CD14-positive monocyte (primary cell): ENCODE measurements around the gene MIB1. TPM values are rescaled to one million over a fixed set of nuclear protein-coding genes. Genes with fewer than 3 reads are reported as not detected.

Experiments used
- DNase-seq, 3 donors: peaks; one replicate each; pipeline ENCODE4 v3.0.0-alpha.2; 2011 to 2022
- H2AFZ ChIP-seq: 2 replicates; pipeline ENCODE4 v1.6.0; 2012; ENCODE audit warnings: mild to moderate bottlenecking, low read depth, low read length, inconsistent platforms; ENCODE audit not compliant: insufficient read depth, poor library complexity, severe bottlenecking
- H3K27ac ChIP-seq, 2 donors: 1 replicate in 1 of 2; 2 replicates in 1 of 2; pipeline ENCODE4 v1.5.1; 2012 to 2013; ENCODE audit warnings: low read length in 2 of 2, control low read depth in 1 of 2, inconsistent platforms in 1 of 2, low read depth in 1 of 2, mild to moderate bottlenecking in 1 of 2
- H3K27me3 ChIP-seq, 2 donors: one replicate each; pipeline versions ENCODE4 v1.6.0 to v1.6.1; 2011 to 2013; ENCODE audit warnings: low read length in 2 of 2; ENCODE audit not compliant: control insufficient read depth in 2 of 2, insufficient read depth in 2 of 2
- H3K36me3 ChIP-seq, 2 donors: replicated peaks in 1 of 2; 1 replicate in 1 of 2; 2 replicates in 1 of 2; pipeline versions ENCODE4 v1.5.1 to v1.6.1; 2012 to 2013; ENCODE audit warnings: low read length in 2 of 2, control low read depth in 1 of 2, inconsistent platforms in 1 of 2, mild to moderate bottlenecking in 1 of 2; ENCODE audit not compliant: insufficient read depth in 2 of 2, control insufficient read depth in 1 of 2
- H3K4me1 ChIP-seq, 2 donors: 1 replicate in 1 of 2; 2 replicates in 1 of 2; pipeline versions ENCODE4 v1.5.1 to v1.6.1; 2012 to 2013; ENCODE audit warnings: low read length in 2 of 2, control low read depth in 1 of 2, inconsistent platforms in 1 of 2, mild to moderate bottlenecking in 1 of 2, moderate library complexity in 1 of 2; ENCODE audit not compliant: insufficient read depth in 2 of 2, control insufficient read depth in 1 of 2
- H3K4me2 ChIP-seq: replicated peaks from 2 replicates; pipeline ENCODE3; 2012; ENCODE audit warnings: low read length, moderate library complexity, mild to moderate bottlenecking; ENCODE audit not compliant: poor library complexity, severe bottlenecking; ENCODE audit errors: extremely low read depth
- H3K4me3 ChIP-seq, 3 experiments: fragments of 200-600 bp in 1 of 3; sonication (generic) in 1 of 3; replicated peaks in 1 of 3; 1 replicate in 2 of 3; 2 replicates in 1 of 3; pipeline ENCODE4 v1.5.1; 2011 to 2013; ENCODE audit warnings: low read length in 3 of 3, mild to moderate bottlenecking in 3 of 3, control low read depth in 2 of 3, low read depth in 2 of 3, inconsistent platforms in 1 of 3, moderate library complexity in 1 of 3
- H3K79me2 ChIP-seq: 2 replicates; pipeline ENCODE4 v1.6.0; 2012; ENCODE audit warnings: mild to moderate bottlenecking, control low read depth, inconsistent platforms, low read length, moderate library complexity; ENCODE audit not compliant: insufficient read depth
- H3K9ac ChIP-seq: 2 replicates; pipeline ENCODE4 v1.6.0; 2017; ENCODE audit warnings: low read length, mild to moderate bottlenecking; ENCODE audit not compliant: insufficient read depth, poor library complexity, severe bottlenecking
- H3K9me3 ChIP-seq, 2 donors: replicated peaks in 1 of 2; 1 replicate in 1 of 2; 2 replicates in 1 of 2; pipeline versions ENCODE4 v1.5.1 to v1.6.1; 2012 to 2013; ENCODE audit warnings: low read length in 2 of 2, control low read depth in 1 of 2; ENCODE audit not compliant: control insufficient read depth in 1 of 2, insufficient read depth in 1 of 2
- H4K20me1 ChIP-seq: 2 replicates; pipeline ENCODE4 v1.6.0; 2012; ENCODE audit warnings: mild to moderate bottlenecking, low read length, control low read depth, moderate library complexity; ENCODE audit not compliant: insufficient read depth
- H3K27ac Mint-ChIP-seq, 7 donors: one replicate each; pipeline ENCODE4 v1.8.0; 2020; ENCODE audit warnings: mild to moderate bottlenecking in 7 of 7, mixed read lengths in 7 of 7, moderate library complexity in 6 of 7, inconsistent platforms in 2 of 7
- H3K27me3 Mint-ChIP-seq, 3 donors: one replicate each; pipeline ENCODE4 v1.8.0; 2021 to 2022; ENCODE audit warnings: low read depth in 3 of 3, mild to moderate bottlenecking in 3 of 3, mixed read lengths in 3 of 3, moderate library complexity in 3 of 3, inconsistent platforms in 1 of 3
- H3K36me3 Mint-ChIP-seq, 2 donors: one replicate each; pipeline ENCODE4 v1.8.0; 2020; ENCODE audit warnings: mixed read lengths in 2 of 2, inconsistent platforms in 1 of 2, mild to moderate bottlenecking in 1 of 2
- H3K4me1 Mint-ChIP-seq: one replicate; pipeline ENCODE4 v1.8.0; 2020; ENCODE audit warnings: mild to moderate bottlenecking, mixed read lengths
- H3K4me3 Mint-ChIP-seq, 2 donors: one replicate each; pipeline ENCODE4 v1.8.0; 2020; ENCODE audit warnings: mild to moderate bottlenecking in 2 of 2, mixed read lengths in 2 of 2, moderate library complexity in 1 of 2
- H3K9me3 Mint-ChIP-seq, 7 donors: one replicate each; pipeline ENCODE4 v1.8.0; 2020 to 2022; ENCODE audit warnings: mixed read lengths in 7 of 7, mild to moderate bottlenecking in 6 of 7, moderate library complexity in 6 of 7, inconsistent platforms in 2 of 7
- WGBS: methylation state at CpG from one replicate; pipeline ENCODE4 v1.1.5; 2013; ENCODE audit warnings: missing lambda C conversion rate; ENCODE audit not compliant: insufficient coverage; 5-methylcytosine and 5-hydroxymethylcytosine counted together
- intact Hi-C, 2 donors: fragments of 100-400 bp; cut with micrococcal nuclease; formaldehyde crosslinking; loops; one replicate each; pipeline versions ENCODE4 v1.15.0 to v1.15.1; 2023
- polyA plus RNA-seq, 3 donors: library from polyadenylated mRNA; depleted of rRNA in 1 of 3; unstranded in 2 of 3; stranded (reverse) in 1 of 3; fragments of 300-500 nt in 2 of 3; fragments of >200 nt in 1 of 3; fragmentation: Illumina TruSeq in 2 of 3; gene quantifications; 1 replicate in 2 of 3; 2 replicates in 1 of 3; pipeline ENCODE4 v1.2.3, GENCODE V29; 2012 to 2021
- TF ChIP-seq, protein P1 (sequence below): fragments of 200-600 bp; IDR thresholded peaks from one replicate; pipeline ENCODE4 v1.8.0; 2022; ENCODE audit warnings: antibody characterized with exemption, mild to moderate bottlenecking

MIB1 gene
- polyA plus RNA-seq, 3 donors: 5.7 to 8.5 (median 7.8) TPM

DNA sequence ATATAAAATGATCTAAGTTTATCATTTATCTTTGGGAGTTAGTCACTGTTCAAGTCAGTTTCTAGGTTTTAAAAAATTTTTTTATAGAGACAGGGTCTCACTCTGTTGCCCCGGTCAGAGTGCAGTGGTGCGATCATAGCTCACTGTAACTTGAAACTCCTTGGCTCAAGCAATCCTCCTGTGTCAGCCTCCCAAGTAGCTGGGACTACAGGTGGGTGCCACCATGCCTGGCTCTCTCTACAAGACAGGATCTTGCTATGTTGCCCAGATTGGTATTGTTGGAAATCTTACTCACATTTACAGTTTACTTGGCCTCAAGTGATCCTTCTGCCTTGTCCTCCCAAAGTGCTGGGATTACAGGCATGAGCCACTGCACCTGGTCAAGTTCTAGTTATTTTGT is 74.5 kb downstream of the MIB1 start:
- Histone ChIP-seq H2AFZ (no peak overlapping the region), H3K4me2 (no peak overlapping the region), H3K27ac (no peak overlapping the region), H3K4me1 (no peaks in the 10 kb centered on the region), H3K36me3 (peaks cover 24 to 60% of the 10 kb centered on the region in 2 donors), H3K79me2 (no peaks in the 10 kb centered on the region), H3K4me3 (no peak overlapping the region), H3K27me3 (no peaks in the 10 kb centered on the region), H3K9me3 (no peaks in the 10 kb centered on the region), H4K20me1 (no peaks in the 10 kb centered on the region), H3K9ac (no peak overlapping the region)
- TF ChIP-seq, protein P1, sequence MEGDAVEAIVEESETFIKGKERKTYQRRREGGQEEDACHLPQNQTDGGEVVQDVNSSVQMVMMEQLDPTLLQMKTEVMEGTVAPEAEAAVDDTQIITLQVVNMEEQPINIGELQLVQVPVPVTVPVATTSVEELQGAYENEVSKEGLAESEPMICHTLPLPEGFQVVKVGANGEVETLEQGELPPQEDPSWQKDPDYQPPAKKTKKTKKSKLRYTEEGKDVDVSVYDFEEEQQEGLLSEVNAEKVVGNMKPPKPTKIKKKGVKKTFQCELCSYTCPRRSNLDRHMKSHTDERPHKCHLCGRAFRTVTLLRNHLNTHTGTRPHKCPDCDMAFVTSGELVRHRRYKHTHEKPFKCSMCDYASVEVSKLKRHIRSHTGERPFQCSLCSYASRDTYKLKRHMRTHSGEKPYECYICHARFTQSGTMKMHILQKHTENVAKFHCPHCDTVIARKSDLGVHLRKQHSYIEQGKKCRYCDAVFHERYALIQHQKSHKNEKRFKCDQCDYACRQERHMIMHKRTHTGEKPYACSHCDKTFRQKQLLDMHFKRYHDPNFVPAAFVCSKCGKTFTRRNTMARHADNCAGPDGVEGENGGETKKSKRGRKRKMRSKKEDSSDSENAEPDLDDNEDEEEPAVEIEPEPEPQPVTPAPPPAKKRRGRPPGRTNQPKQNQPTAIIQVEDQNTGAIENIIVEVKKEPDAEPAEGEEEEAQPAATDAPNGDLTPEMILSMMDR: no peak
- intact Hi-C loops: no loop called here
- Mint-ChIP-seq H3K27ac (peak overlapping the region in 1 of 7 donors; percentile 40), H3K27me3 (no peaks in the 10 kb centered on the region), H3K9me3 (peaks cover 0 to 1% (median 0%) of the 10 kb centered on the region in 7 donors), H3K4me1 (no peaks in the 10 kb centered on the region), H3K4me3 (no peak overlapping the region), H3K36me3 (peaks cover 39 to 48% of the 10 kb centered on the region in 2 donors)
- DNase-seq: no peak
- WGBS: no CpG with 5 or more reads among the region's 2 CpGs

DNA sequence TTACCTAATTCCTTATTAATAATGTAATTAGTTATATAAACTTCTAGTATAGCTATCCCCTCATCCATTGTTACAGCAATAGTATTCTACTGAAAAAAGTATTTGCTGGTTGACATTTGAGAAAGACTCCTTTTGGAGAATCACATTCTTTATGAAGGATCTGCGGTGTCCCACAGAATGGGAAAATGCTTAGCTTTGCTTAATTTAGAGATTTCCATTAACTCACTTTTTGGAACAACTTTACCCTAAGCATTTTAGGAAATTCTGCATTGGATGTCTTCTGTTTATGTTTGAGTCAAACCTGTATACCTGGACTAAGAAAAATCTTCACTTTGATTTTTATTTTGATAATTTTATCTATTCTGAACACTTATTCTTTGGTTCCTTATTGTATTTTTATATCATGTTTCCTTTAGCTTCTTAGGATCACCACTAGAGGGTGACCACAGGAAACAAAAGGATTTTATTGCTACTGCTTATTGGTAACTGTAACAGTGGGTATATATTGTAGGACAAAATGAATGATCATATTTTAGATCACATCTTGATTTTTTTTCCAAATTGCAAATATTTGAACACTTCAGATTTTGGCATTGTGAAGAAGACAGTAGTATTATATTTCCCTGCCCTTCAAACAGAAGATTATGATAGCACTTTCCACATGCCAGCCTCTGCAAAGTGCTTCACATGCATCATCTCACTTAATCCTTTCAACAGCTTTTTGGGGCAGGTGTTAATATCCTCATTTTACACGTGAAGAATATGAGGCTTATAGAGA is 79.6 kb downstream of the MIB1 start:
- Mint-ChIP-seq H3K27ac (no peak overlapping the region), H3K9me3 (no peaks in the 10 kb centered on the region)

More for the DNA sequence above, 79.6 kb downstream of the MIB1 start:
- no peak overlapping the region for H3K27ac ChIP-seq
- no peak overlapping the region for H2AFZ ChIP-seq
- intact Hi-C loops: no loop called here
- no peak for DNase-seq
- peaks cover 34 to 72% of the 10 kb centered on the region in 2 donors for H3K36me3 ChIP-seq
- no peak overlapping the region for H3K9ac ChIP-seq
- H3K79me2 ChIP-seq: no peaks in the 10 kb centered on the region
- H3K4me3 ChIP-seq: no peak overlapping the region
- Mint-ChIP-seq H3K27me3 (no peaks in the 10 kb centered on the region), H3K4me3 (no peak overlapping the region), H3K4me1 (no peaks in the 10 kb centered on the region), H3K36me3 (peaks cover 53 to 65% of the 10 kb centered on the region in 2 donors)
- H4K20me1 ChIP-seq: no peaks in the 10 kb centered on the region
- H3K4me1 ChIP-seq: no peaks in the 10 kb centered on the region
- WGBS: no CpG with 5 or more reads among the region's 2 CpGs
- H3K27me3 ChIP-seq: no peaks in the 10 kb centered on the region
- H3K9me3 ChIP-seq: no peaks in the 10 kb centered on the region
- H3K4me2 ChIP-seq: no peak overlapping the region
- TF ChIP-seq, protein P1: peak; percentile 59
